Stimulated activated memory B cell treated with anti-CD40 and anti-IgM and Interleukin-4, amounts not matched to agents 10 μg/mL and 1 μg/mL and 100 μg/mL, for 72 hours (primary cell): ENCODE data around the gene PLB1.

ENCODE experiments used
- ATAC-seq: fragments of 150-1000 bp; cut with Tn5 transposase; 2 replicates; pipeline ENCODE4 v1.10.0; 2021
- H3K27ac Mint-ChIP-seq: one replicate; pipeline ENCODE4 v1.8.0; 2022; ENCODE audit warnings: mild to moderate bottlenecking, mixed read lengths
- H3K27me3 Mint-ChIP-seq: one replicate; pipeline ENCODE4 v1.8.0; 2022; ENCODE audit warnings: mixed read lengths
- H3K36me3 Mint-ChIP-seq: one replicate; pipeline ENCODE4 v1.8.0; 2022; ENCODE audit warnings: mixed read lengths
- H3K4me1 Mint-ChIP-seq: one replicate; pipeline ENCODE4 v1.8.0; 2022; ENCODE audit warnings: mixed read lengths
- H3K4me3 Mint-ChIP-seq: one replicate; pipeline ENCODE4 v1.8.0; 2022; ENCODE audit warnings: mild to moderate bottlenecking, moderate library complexity, mixed read lengths
- H3K9me3 Mint-ChIP-seq: one replicate; pipeline ENCODE4 v1.8.0; 2022; ENCODE audit warnings: mixed read lengths

The PLB1 gene

GRCh38 chr2:28567061-28567471 is 71.2 kb downstream of the PLB1 start:
- peak; percentile 28 for ATAC-seq

GRCh38 chr2:28568036-28568435 is 72.2 kb downstream of the PLB1 start:
- Mint-ChIP-seq H3K27ac (peak overlapping the region; percentile 78), H3K4me1 (peaks cover 8% of the 10 kb centered on the region), H3K27me3 (no peaks in the 10 kb centered on the region), H3K9me3 (peaks cover 6% of the 10 kb centered on the region), H3K4me3 (peak overlapping the region; percentile 90), H3K36me3 (no peaks in the 10 kb centered on the region)
- no peak for ATAC-seq

More at GRCh38 chr2:28567061-28567471, 71.2 kb downstream of the PLB1 start:
- Mint-ChIP-seq H3K4me3 (peak overlapping the region; percentile 90), H3K9me3 (peaks cover 2% of the 10 kb centered on the region), H3K27ac (peak overlapping the region; percentile 78), H3K27me3 (no peaks in the 10 kb centered on the region), H3K4me1 (peaks cover 8% of the 10 kb centered on the region), H3K36me3 (no peaks in the 10 kb centered on the region)

GRCh38 chr2:28568533-28568932 is 72.7 kb downstream of the PLB1 start:
- Mint-ChIP-seq H3K36me3 (no peaks in the 10 kb centered on the region), H3K27ac (no peak overlapping the region), H3K9me3 (peaks cover 6% of the 10 kb centered on the region), H3K27me3 (no peaks in the 10 kb centered on the region), H3K4me3 (no peak overlapping the region), H3K4me1 (peaks cover 8% of the 10 kb centered on the region)
- ATAC-seq = no peak

GRCh38 chr2:28570431-28570830 is 74.6 kb downstream of the PLB1 start:
- no peak overlapping the region for H3K4me3 Mint-ChIP-seq
- peaks cover 8% of the 10 kb centered on the region for H3K4me1 Mint-ChIP-seq
- ATAC-seq = no peak
- no peak overlapping the region for H3K27ac Mint-ChIP-seq
- peaks cover 12% of the 10 kb centered on the region for H3K27me3 Mint-ChIP-seq
- H3K36me3 Mint-ChIP-seq = no peaks in the 10 kb centered on the region
- peaks cover 6% of the 10 kb centered on the region for H3K9me3 Mint-ChIP-seq

- peaks cover 15% of the 10 kb centered on the region for H3K27me3 Mint-ChIP-seq
- no peak for ATAC-seq
- no peaks in the 10 kb centered on the region for H3K36me3 Mint-ChIP-seq
- H3K4me3 Mint-ChIP-seq = no peak overlapping the region
- peaks cover 6% of the 10 kb centered on the region for H3K9me3 Mint-ChIP-seq
- H3K4me1 Mint-ChIP-seq = no peaks in the 10 kb centered on the region
- H3K27ac Mint-ChIP-seq = no peak overlapping the region
Measured at GRCh38 chr2:28576714-28577113, 80.9 kb downstream of the PLB1 start.

GRCh38 chr2:28577791-28578680 is 82.2 kb downstream of the PLB1 start:
- no peak for ATAC-seq
- Mint-ChIP-seq H3K9me3 (no peaks in the 10 kb centered on the region), H3K27ac (no peak overlapping the region), H3K4me3 (no peak overlapping the region), H3K36me3 (no peaks in the 10 kb centered on the region), H3K4me1 (no peaks in the 10 kb centered on the region), H3K27me3 (peaks cover 15% of the 10 kb centered on the region)

DNA sequence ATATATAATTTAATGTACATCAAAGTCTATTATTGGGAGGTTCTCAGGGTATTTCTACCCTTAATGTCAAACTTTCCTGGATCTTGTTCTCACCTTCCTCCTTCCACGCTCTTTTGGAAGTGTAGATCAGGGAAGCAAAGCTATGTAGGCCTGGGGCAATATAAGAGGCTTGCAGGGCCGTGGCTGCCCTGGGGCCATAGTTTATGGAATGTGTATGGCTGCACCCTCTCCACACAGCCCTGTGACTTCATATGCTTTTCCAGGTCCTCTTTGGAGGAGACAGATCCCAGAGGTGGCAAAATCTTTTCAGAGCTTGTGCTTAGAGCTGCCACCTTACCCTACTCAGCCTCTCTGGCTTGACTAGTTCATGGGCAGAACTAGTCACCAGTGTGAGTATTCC is 82.9 kb downstream of the PLB1 start:
- ATAC-seq = no peak
- Mint-ChIP-seq H3K4me1 (no peaks in the 10 kb centered on the region), H3K27ac (no peak overlapping the region), H3K36me3 (no peaks in the 10 kb centered on the region), H3K9me3 (no peaks in the 10 kb centered on the region), H3K4me3 (no peak overlapping the region), H3K27me3 (peaks cover 15% of the 10 kb centered on the region)

DNA sequence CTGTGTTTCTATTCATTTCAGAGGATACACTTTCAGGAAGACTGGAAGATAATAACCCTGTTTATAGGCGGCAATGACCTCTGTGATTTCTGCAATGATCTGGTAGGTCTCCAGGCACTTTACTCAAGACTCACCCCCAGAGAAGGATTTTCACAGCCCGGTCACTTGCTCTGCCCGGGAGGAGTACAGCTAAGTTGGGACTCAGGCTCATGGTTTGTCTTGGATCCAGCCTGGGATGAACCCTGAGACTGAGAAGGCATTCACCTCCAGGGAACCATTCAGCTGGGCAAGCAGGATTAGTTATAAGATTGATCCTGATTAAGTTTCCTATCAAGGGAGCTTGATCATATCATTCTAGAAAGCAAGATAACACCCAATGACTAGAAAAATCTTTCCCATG is 83.7 kb downstream of the PLB1 start:
- ATAC-seq = no peak
- H3K4me1 Mint-ChIP-seq = peaks cover 6% of the 10 kb centered on the region
- no peaks in the 10 kb centered on the region for H3K9me3 Mint-ChIP-seq
- H3K27me3 Mint-ChIP-seq = peaks cover 11% of the 10 kb centered on the region
- H3K36me3 Mint-ChIP-seq = no peaks in the 10 kb centered on the region
- H3K4me3 Mint-ChIP-seq = no peak overlapping the region
- H3K27ac Mint-ChIP-seq = no peak overlapping the region

GRCh38 chr2:28580078-28580477 is 84.2 kb downstream of the PLB1 start:
- H3K4me1 Mint-ChIP-seq = peaks cover 9% of the 10 kb centered on the region
- no peak overlapping the region for H3K4me3 Mint-ChIP-seq
- peaks cover 7% of the 10 kb centered on the region for H3K27me3 Mint-ChIP-seq
- ATAC-seq = no peak
- H3K27ac Mint-ChIP-seq = no peak overlapping the region
- no peaks in the 10 kb centered on the region for H3K36me3 Mint-ChIP-seq
- no peaks in the 10 kb centered on the region for H3K9me3 Mint-ChIP-seq

- no peak overlapping the region for H3K27ac Mint-ChIP-seq
- H3K27me3 Mint-ChIP-seq = no peaks in the 10 kb centered on the region
- no peak for ATAC-seq
- no peak overlapping the region for H3K4me3 Mint-ChIP-seq
- no peaks in the 10 kb centered on the region for H3K9me3 Mint-ChIP-seq
- peaks cover 9% of the 10 kb centered on the region for H3K4me1 Mint-ChIP-seq
- no peaks in the 10 kb centered on the region for H3K36me3 Mint-ChIP-seq
Measured at GRCh38 chr2:28581312-28581711, 85.5 kb downstream of the PLB1 start.

- no peaks in the 10 kb centered on the region for H3K36me3 Mint-ChIP-seq
- ATAC-seq = no peak
Measured at GRCh38 chr2:28582152-28582551, 86.3 kb downstream of the PLB1 start.

DNA sequence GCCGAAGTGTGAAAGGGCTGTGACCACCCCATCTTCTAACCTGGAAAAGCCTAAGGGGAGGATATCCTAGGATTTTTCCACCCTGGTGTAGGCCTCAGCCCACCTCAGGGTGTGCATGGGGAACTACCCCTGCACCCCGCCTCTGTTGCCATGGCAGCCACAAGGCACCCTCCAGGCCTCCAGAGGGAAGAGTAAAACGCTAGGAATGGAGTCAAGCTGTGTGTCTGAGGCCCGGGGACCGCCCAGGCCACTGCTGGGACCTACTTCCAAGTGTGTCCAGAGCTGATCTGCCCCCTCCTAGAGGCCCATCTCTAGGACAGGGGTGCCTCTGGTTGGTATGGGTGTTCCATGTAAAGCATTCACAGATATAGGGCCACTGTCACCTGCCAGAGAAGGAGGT is 86.7 kb downstream of the PLB1 start:
- ATAC-seq = no peak
- Mint-ChIP-seq H3K4me3 (no peak overlapping the region), H3K27me3 (no peaks in the 10 kb centered on the region), H3K27ac (no peak overlapping the region), H3K36me3 (no peaks in the 10 kb centered on the region), H3K9me3 (no peaks in the 10 kb centered on the region), H3K4me1 (peaks cover 16% of the 10 kb centered on the region)

More at GRCh38 chr2:28582152-28582551, 86.3 kb downstream of the PLB1 start:
- H3K4me1 Mint-ChIP-seq = peaks cover 15% of the 10 kb centered on the region
- H3K4me3 Mint-ChIP-seq = no peak overlapping the region
- no peaks in the 10 kb centered on the region for H3K27me3 Mint-ChIP-seq
- no peaks in the 10 kb centered on the region for H3K9me3 Mint-ChIP-seq
- H3K27ac Mint-ChIP-seq = no peak overlapping the region

DNA sequence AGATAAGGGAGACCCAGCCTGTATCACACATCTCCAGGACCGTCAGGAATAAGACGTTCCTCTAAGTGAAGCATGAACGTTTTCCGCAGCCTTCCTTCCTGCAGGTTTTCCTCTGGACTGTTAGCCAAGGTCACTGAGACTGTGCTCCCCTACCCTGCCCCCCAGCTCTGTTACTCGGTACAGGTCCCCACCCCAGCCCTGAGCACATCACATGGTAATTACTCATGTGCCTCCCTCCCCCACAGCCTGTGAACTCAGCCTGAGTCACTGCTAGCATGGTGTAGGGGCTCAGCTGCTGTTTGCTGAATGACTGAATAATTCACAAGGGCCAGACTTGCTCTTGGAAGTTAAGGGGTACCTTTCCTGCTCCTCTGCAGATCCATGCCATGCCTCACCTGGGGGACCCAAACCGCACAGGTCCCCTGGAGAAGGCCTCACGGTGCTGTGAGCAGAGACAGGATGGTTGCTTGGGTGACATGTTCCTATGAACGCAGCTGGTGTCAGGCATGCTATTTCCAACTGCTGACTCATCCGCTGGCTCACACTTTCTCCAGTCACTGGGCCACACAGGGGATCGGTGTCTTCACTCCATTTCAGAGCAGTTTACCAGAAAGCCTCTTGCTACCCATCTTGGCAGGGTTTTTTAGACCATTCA is 88.2 kb downstream of the PLB1 start:
- ATAC-seq = peak; percentile 60
- no peaks in the 10 kb centered on the region for H3K9me3 Mint-ChIP-seq

DNA sequence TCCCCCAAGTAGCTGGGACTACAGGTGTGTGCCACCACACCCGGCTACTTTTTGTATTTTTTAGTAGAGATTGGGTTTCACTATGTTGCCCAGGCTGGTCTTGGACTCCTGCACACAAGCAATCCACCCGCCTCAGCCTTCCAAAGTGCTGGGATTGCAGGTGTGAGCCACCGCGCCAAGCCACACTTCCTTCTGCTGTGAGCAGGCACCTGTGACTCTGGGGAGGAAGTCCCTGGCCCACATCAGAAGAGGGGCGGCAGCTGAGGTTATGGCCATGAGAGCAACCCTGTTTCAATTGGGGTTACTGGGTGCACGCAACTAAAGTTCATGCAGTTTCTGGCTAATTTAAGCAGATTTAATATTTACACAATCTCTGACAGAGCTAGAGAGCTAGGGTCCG is 91.0 kb downstream of the PLB1 start:
- H3K36me3 Mint-ChIP-seq = no peaks in the 10 kb centered on the region
- H3K4me1 Mint-ChIP-seq = peaks cover 24% of the 10 kb centered on the region
- H3K27me3 Mint-ChIP-seq = peaks cover 21% of the 10 kb centered on the region
- H3K27ac Mint-ChIP-seq = no peak overlapping the region
- ATAC-seq = peak; percentile 63
- no peaks in the 10 kb centered on the region for H3K9me3 Mint-ChIP-seq
- no peak overlapping the region for H3K4me3 Mint-ChIP-seq

More for the DNA sequence above, 88.2 kb downstream of the PLB1 start:
- Mint-ChIP-seq H3K4me1 (peaks cover 24% of the 10 kb centered on the region), H3K36me3 (no peaks in the 10 kb centered on the region), H3K27ac (peak overlapping the region; percentile 50), H3K4me3 (no peak overlapping the region), H3K27me3 (peaks cover 9% of the 10 kb centered on the region)

DNA sequence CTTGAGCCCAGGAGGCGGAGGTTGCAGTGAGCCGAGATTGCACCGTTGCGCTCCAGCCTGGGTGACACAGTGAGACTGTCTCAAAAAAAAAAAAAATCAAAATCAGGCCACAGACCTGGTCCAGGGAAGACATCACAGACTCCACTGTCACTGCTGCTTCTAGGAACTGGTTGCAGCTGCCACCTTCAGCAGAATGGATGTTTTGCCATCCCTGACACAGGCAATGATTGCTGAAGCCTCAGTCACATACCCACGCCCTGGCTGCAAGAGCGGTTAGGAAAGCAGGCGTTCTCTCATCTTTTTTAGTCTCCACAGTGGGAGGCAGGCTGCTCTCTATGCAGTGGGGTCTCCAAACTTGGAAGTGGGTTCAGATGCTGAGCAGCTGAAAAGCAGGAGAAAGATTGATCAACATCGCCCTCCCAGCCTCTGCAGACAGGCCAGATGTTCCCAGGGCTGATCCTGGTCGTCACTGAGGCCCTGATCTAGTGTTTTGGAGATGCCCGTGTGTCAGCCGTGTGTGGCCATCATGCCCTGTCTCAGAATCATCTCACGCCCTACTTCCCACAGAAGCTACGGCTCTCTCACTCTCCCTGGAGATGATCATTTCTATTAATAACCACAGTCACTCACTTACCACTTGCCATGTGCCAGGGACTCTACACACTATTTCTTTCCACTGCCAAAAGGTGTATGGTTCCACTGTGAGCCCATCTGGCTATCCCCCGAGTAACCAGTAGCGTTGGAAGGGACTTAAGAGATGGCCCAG is 91.8 kb downstream of the PLB1 start:
- Mint-ChIP-seq H3K9me3 (no peaks in the 10 kb centered on the region), H3K4me1 (peaks cover 24% of the 10 kb centered on the region), H3K27me3 (peaks cover 30% of the 10 kb centered on the region), H3K36me3 (no peaks in the 10 kb centered on the region), H3K27ac (no peak overlapping the region), H3K4me3 (no peak overlapping the region)
- ATAC-seq = no peak
